ENCODE measurements around the gene FCER1A.
"Not testable (repeated sequence)": the region's sequence is repeated elsewhere in the genome, so short reads cannot be mapped to it uniquely, and the experiment has no call there.

Gene FCER1A

GRCh38 chr1:159302095-159302494, at the start of gene FCER1A:
Gene FCER1A, plus strand, starts transcription at chr1:159302336. Its CDS starts 29 bp downstream, at chr1:159302365.
- DNase-seq = no peak

- DNase-seq = no peak
Observed at GRCh38 chr1:159261311-159261710, 40.8 kb upstream of the FCER1A start.

- DNase-seq = no peak
Observed at GRCh38 chr1:159261721-159262494, 40.2 kb upstream of the FCER1A start.

- no peak for DNase-seq
Observed at GRCh38 chr1:159266832-159267231, 35.3 kb upstream of the FCER1A start.

- DNase-seq = no peak
Observed at GRCh38 chr1:159274631-159275030, 27.5 kb upstream of the FCER1A start.

- DNase-seq = no peak
Observed at GRCh38 chr1:159275891-159276290, 26.2 kb upstream of the FCER1A start.

- no peak for DNase-seq
Observed at GRCh38 chr1:159279773-159280172, 22.4 kb upstream of the FCER1A start.

GRCh38 chr1:159282118-159282517, 20.0 kb upstream of the FCER1A start:
- DNase-seq = no peak

GRCh38 chr1:159289060-159289459, 13.1 kb upstream of the FCER1A start:
- no peak for DNase-seq

GRCh38 chr1:159291424-159291823, 10.7 kb upstream of the FCER1A start:
- DNase-seq = no peak

GRCh38 chr1:159296706-159297375, 5.3 kb upstream of the FCER1A start:
- no peak for DNase-seq

- DNase-seq = no peak
Observed at GRCh38 chr1:159300146-159300545, 2.0 kb upstream of the FCER1A start.

- no peak for DNase-seq
Observed at GRCh38 chr1:159307346-159308020, 5.3 kb downstream of the FCER1A start.

GRCh38 chr1:159311679-159312078, 9.5 kb downstream of the FCER1A start:
- DNase-seq = no peak

GRCh38 chr1:159315381-159315780, 13.2 kb downstream of the FCER1A start:
- DNase-seq = no peak

- DNase-seq = no peak
Observed at GRCh38 chr1:159318784-159319551, 16.8 kb downstream of the FCER1A start.

- DNase-seq = no peak
Observed at GRCh38 chr1:159334797-159335196, 32.7 kb downstream of the FCER1A start.

- no peak for DNase-seq
Observed at GRCh38 chr1:159338018-159338417, 35.9 kb downstream of the FCER1A start.

GRCh38 chr1:159339536-159339935, 37.4 kb downstream of the FCER1A start:
- DNase-seq = no peak

GRCh38 chr1:159341736-159342135, 39.6 kb downstream of the FCER1A start:
- DNase-seq = no peak

GRCh38 chr1:159342761-159343425, 40.8 kb downstream of the FCER1A start:
- no peak for DNase-seq

GRCh38 chr1:159349374-159349773, 47.2 kb downstream of the FCER1A start:
- not testable (repeated sequence) for DNase-seq

GRCh38 chr1:159352436-159352835, 50.3 kb downstream of the FCER1A start:
- DNase-seq = no peak

Measured in activated T-cell treated with anti-CD3 and anti-CD28 coated beads, Interleukin-2, amount 50 U/mL, for 1 hour (primary cell).